ENCODE results near the gene DNAJC11.

- TF ChIP-seq CTCF (IDR thresholded peaks at IDR 0.05; ENCODE audit: poor library complexity) (no peak), EZH2phosphoT487 (IDR thresholded peaks at IDR 0.05; ENCODE audit: low read depth, severe bottlenecking, unreplicated experiment) (no peak), EZH2 (IDR thresholded peaks at IDR 0.05; ENCODE audit: borderline replicate concordance) (no peak)
These were observed 88.8 kb downstream of the DNAJC11 start for GRCh38 chr1:6612641-6613360.

Data from hepatocyte (in vitro differentiated cells).